HEK293 (cell line): ENCODE results near the gene TIE1.

Experiments used
- CTCF ChIA-PET: fragments of 350-600 bp; formaldehyde crosslinking; extraction: SDS; loops from one replicate; lab custom pipeline; 2021; ENCODE audit warnings: antibody characterized with exemption; lab: Yijun Ruan, JAX
- POLR2A ChIA-PET: fragments of 300-600 bp; formaldehyde crosslinking; extraction: SDS; loops from one replicate; lab custom pipeline; 2020; ENCODE audit warnings: antibody characterized with exemption, inconsistent platforms; lab: Yijun Ruan, JAX
- H3K27ac ChIP-seq: fragments of 200-500 bp; sonication (Bioruptor generic); 2 replicates; pipeline ENCODE4 v1.5.1; 2014; ENCODE audit warnings: low read depth, low read length, control low read depth, inconsistent platforms; ENCODE audit errors: extremely low read depth
- H3K36me3 ChIP-seq, 2 experiments: fragments of 200-500 bp in 1 of 2; sonication (Bioruptor generic) in 1 of 2; 1 replicate in 1 of 2; 2 replicates in 1 of 2; pipeline ENCODE4 v1.5.1; 2014 to 2017; ENCODE audit warnings: inconsistent platforms in 2 of 2, low read length in 2 of 2; ENCODE audit not compliant: control insufficient read depth in 2 of 2, insufficient read depth in 1 of 2
- H3K4me1 ChIP-seq: fragments of 200-500 bp; sonication (Bioruptor generic); 2 replicates; pipeline ENCODE4 v1.5.1; 2014; ENCODE audit warnings: mild to moderate bottlenecking, low read length, inconsistent platforms; ENCODE audit not compliant: control insufficient read depth, insufficient read depth
- H3K4me3 ChIP-seq: 2 replicates; pipeline ENCODE4 v1.5.1; 2011; ENCODE audit warnings: low read depth, mild to moderate bottlenecking, control low read depth, low read length, moderate library complexity
- H3K9me3 ChIP-seq: fragments of 200-500 bp; sonication (Bioruptor generic); 2 replicates; pipeline ENCODE4 v1.5.1; 2014; ENCODE audit warnings: low read depth, low read length, inconsistent platforms; ENCODE audit not compliant: control insufficient read depth, insufficient read depth
- BCL6B ChIP-seq: fragments of 450-650 bp; formaldehyde crosslinking; IDR thresholded peaks from 2 replicates; pipeline ENCODE4 v1.5.1; 2017; ENCODE audit warnings: missing biosample characterization, missing genetic modification characterization
- GFI1B ChIP-seq: fragments of 450-650 bp; formaldehyde crosslinking; IDR thresholded peaks from 2 replicates; pipeline ENCODE4 v1.5.1; 2016; ENCODE audit warnings: missing biosample characterization, missing genetic modification characterization
- GLI2 ChIP-seq: fragments of 450-650 bp; formaldehyde crosslinking; IDR thresholded peaks from 2 replicates; pipeline ENCODE4; 2017; ENCODE audit warnings: missing biosample characterization, missing genetic modification characterization, low read depth, borderline replicate concordance
- PRDM1 ChIP-seq: fragments of 450-650 bp; formaldehyde crosslinking; IDR thresholded peaks from 2 replicates; pipeline ENCODE4; 2016; ENCODE audit warnings: missing biosample characterization, missing genetic modification characterization
- ZBTB11 ChIP-seq: fragments of 450-650 bp; formaldehyde crosslinking; conservative IDR thresholded peaks from 2 replicates; pipeline ENCODE4 v1.5.1; 2016; ENCODE audit warnings: low read depth, missing biosample characterization, missing genetic modification characterization
- ZFP37 ChIP-seq: fragments of 450-650 bp; formaldehyde crosslinking; IDR thresholded peaks from 2 replicates; pipeline ENCODE4 v1.5.1; 2016; ENCODE audit warnings: missing biosample characterization, missing genetic modification characterization
- ZNF202 ChIP-seq: fragments of 450-650 bp; formaldehyde crosslinking; IDR thresholded peaks from 2 replicates; pipeline ENCODE4 v1.5.1; 2016; ENCODE audit warnings: missing biosample characterization, missing genetic modification characterization, borderline replicate concordance
- ZNF223 ChIP-seq: fragments of 450-650 bp; formaldehyde crosslinking; IDR thresholded peaks from 2 replicates; pipeline ENCODE4 v1.5.1; 2016; ENCODE audit warnings: missing biosample characterization, missing genetic modification characterization
- ZNF670 ChIP-seq: fragments of 450-650 bp; formaldehyde crosslinking; IDR thresholded peaks from 2 replicates; pipeline ENCODE4 v1.5.1; 2016; ENCODE audit warnings: missing biosample characterization, missing genetic modification characterization, low read depth
- ZNF701 ChIP-seq: fragments of 450-650 bp; formaldehyde crosslinking; IDR thresholded peaks from 2 replicates; pipeline ENCODE4 v1.5.1; 2016; ENCODE audit warnings: missing biosample characterization, missing genetic modification characterization
- ZSCAN16 ChIP-seq: fragments of 450-650 bp; formaldehyde crosslinking; IDR thresholded peaks from 2 replicates; pipeline ENCODE4 v1.5.1; 2016; ENCODE audit warnings: missing biosample characterization, missing genetic modification characterization
- TF ChIP-seq, protein P1 (sequence below): fragments of 450-650 bp; formaldehyde crosslinking; IDR thresholded peaks from 2 replicates; pipeline ENCODE4 v1.5.1; 2017; ENCODE audit warnings: missing biosample characterization, missing genetic modification characterization
- TF ChIP-seq, protein P2 (sequence below): fragments of 450-650 bp; IDR thresholded peaks from 2 replicates; pipeline ENCODE4 v1.5.1; 2018; ENCODE audit warnings: missing biosample characterization, mild to moderate bottlenecking, missing genetic modification characterization

The TIE1 gene

DNA sequence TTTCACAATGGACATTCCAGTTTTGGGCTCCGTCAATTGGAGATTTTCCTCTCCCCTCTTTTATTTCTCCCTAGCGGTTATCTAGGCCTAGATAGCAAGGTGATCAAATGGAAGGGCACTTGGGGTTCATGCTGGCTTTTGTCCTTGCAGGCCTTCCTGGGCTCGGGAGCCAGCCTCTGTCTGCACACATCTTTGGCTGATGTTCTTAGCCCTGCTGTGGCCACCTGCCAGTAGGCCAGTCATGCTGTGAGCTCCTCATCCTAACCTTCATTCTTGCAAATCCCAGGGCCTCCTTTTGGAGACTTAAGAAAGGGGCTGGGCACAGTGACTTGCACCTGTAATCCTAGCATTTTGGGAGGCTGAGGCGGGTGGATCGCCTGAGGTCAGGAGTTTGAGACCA, 13.5 kb downstream of the TIE1 start:
- Histone ChIP-seq H3K4me1 (no peaks in the 10 kb centered on the region), H3K27ac (no peak overlapping the region), H3K36me3 (no peaks in the 10 kb centered on the region), H3K9me3 (no peaks in the 10 kb centered on the region), H3K4me3 (no peak overlapping the region)
- ChIA-PET CTCF (interaction anchor here (0.6 kb wide), 1 partner anchor 819 kb away, joined by 4 read pairs; no protein-coding TSS in a partner anchor), POLR2A (interaction anchor here (0.8 kb wide), 1 partner anchor 44 kb away, joined by 5 read pairs; the partner anchor contains the start of gene CDC20)
- TF ChIP-seq ZNF670 (no peak), PRDM1 (tag by site-specific recombination) (no peak), BCL6B (tag by site-specific recombination) (no peak), ZFP37 (tag by site-specific recombination) (no peak), ZNF223 (tag by site-specific recombination) (no peak), GFI1B (tag by site-specific recombination) (no peak), ZSCAN16 (tag by site-specific recombination) (no peak)
- TF ChIP-seq, protein P1, sequence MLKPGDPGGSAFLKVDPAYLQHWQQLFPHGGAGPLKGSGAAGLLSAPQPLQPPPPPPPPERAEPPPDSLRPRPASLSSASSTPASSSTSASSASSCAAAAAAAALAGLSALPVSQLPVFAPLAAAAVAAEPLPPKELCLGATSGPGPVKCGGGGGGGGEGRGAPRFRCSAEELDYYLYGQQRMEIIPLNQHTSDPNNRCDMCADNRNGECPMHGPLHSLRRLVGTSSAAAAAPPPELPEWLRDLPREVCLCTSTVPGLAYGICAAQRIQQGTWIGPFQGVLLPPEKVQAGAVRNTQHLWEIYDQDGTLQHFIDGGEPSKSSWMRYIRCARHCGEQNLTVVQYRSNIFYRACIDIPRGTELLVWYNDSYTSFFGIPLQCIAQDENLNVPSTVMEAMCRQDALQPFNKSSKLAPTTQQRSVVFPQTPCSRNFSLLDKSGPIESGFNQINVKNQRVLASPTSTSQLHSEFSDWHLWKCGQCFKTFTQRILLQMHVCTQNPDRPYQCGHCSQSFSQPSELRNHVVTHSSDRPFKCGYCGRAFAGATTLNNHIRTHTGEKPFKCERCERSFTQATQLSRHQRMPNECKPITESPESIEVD (tag by site-specific recombination), result no peak

GRCh38 chr1:43315481-43315880, 14.7 kb downstream of the TIE1 start:
- no peaks in the 10 kb centered on the region for H3K9me3 ChIP-seq
- POLR2A ChIA-PET, result no interaction called here
- no peak for TF ChIP-seq ZBTB11 (tag by site-specific recombination)
- TF ChIP-seq, protein P2, sequence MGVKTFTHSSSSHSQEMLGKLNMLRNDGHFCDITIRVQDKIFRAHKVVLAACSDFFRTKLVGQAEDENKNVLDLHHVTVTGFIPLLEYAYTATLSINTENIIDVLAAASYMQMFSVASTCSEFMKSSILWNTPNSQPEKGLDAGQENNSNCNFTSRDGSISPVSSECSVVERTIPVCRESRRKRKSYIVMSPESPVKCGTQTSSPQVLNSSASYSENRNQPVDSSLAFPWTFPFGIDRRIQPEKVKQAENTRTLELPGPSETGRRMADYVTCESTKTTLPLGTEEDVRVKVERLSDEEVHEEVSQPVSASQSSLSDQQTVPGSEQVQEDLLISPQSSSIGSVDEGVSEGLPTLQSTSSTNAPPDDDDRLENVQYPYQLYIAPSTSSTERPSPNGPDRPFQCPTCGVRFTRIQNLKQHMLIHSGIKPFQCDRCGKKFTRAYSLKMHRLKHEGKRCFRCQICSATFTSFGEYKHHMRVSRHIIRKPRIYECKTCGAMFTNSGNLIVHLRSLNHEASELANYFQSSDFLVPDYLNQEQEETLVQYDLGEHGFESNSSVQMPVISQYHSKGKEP (tag by site-specific recombination), result no peak
- TF ChIP-seq GLI2 (tag by site-specific recombination), result no peak
- no peak for TF ChIP-seq ZNF202
- no peak for TF ChIP-seq ZNF701 (tag by site-specific recombination)
- TF ChIP-seq, all 188 proteins: peak for 0
- Histone ChIP-seq H3K36me3 (no peaks in the 10 kb centered on the region), H3K4me1 (no peaks in the 10 kb centered on the region), H3K27ac (no peak overlapping the region), H3K4me3 (no peak overlapping the region)
- CTCF ChIA-PET, result interaction anchor here (0.6 kb wide), 2 partner anchors 110 to 394 kb away, joined by 3 read pairs; no protein-coding TSS in a partner anchor
